Large intestine (tissue), 3 donors: ENCODE measurements around the gene IPO5. TPM values are rescaled to one million over a fixed set of nuclear protein-coding genes. Genes with fewer than 3 reads are reported as not detected.
"Not testable (repeated sequence)": the region's sequence is repeated elsewhere in the genome, so short reads cannot be mapped to it uniquely, and the experiment has no call there.

Experiments
- DNase-seq, 2 donors: peaks; one replicate each; pipeline versions ENCODE4 v3.0.0 to v3.0.0-alpha.2; 2013
- H3K27ac ChIP-seq: one replicate; pipeline ENCODE4 v1.5.1; 2013; ENCODE audit warnings: low read length
- H3K27me3 ChIP-seq: 2 replicates; pipeline ENCODE4 v1.6.1; 2013; ENCODE audit warnings: low read length; ENCODE audit not compliant: control insufficient read depth, insufficient read depth
- H3K36me3 ChIP-seq: 2 replicates; pipeline ENCODE4 v1.6.1; 2013; ENCODE audit warnings: low read length; ENCODE audit not compliant: control insufficient read depth, insufficient read depth
- H3K4me1 ChIP-seq: one replicate; pipeline ENCODE4 v1.6.1; 2013; ENCODE audit warnings: low read length; ENCODE audit not compliant: control insufficient read depth, insufficient read depth
- H3K4me3 ChIP-seq: one replicate; pipeline ENCODE4 v1.5.1; 2013; ENCODE audit warnings: low read length
- H3K9me3 ChIP-seq: one replicate; pipeline ENCODE4 v1.6.1; 2013; ENCODE audit warnings: mild to moderate bottlenecking, low read depth, low read length, moderate library complexity; ENCODE audit not compliant: control insufficient read depth
- WGBS: methylation state at CpG from one replicate; pipeline ENCODE4 v1.1.5; 2013; ENCODE audit warnings: low lambda C conversion rate; ENCODE audit not compliant: insufficient coverage; 5-methylcytosine and 5-hydroxymethylcytosine counted together
- polyA plus RNA-seq: library from polyadenylated mRNA; unstranded; fragments of 120-200 nt; gene quantifications from one replicate; pipeline ENCODE4 v1.2.1, GENCODE V29; 2013

Gene IPO5
- polyA plus RNA-seq, 1 donor: 108 TPM

DNA sequence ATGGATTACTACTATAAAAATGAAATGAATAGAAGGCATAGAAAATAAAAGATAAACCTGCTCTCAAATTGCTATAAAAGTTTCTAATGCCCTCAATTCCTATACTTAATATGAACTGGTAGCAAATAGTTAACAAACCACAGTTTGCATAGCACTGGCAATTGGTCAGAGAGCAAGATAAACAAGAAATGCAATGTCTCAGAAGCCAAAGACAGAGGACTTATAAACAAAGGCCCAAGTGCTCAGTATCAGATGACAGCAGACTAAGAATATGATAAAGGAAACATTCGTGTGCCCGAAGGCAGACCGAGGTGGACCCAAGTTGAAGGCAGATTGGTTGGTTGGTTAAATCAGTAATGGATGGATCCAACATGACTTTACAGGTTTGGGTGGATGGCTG is 50.6 kb downstream of the IPO5 start:
- H3K36me3 ChIP-seq: peaks cover 68% of the 10 kb centered on the region
- no peaks in the 10 kb centered on the region for H3K9me3 ChIP-seq
- WGBS: no CpG with 5 or more reads among the region's 3 CpGs
- DNase-seq: no peak
- no peaks in the 10 kb centered on the region for H3K27me3 ChIP-seq
- no peaks in the 10 kb centered on the region for H3K4me1 ChIP-seq
- H3K4me3 ChIP-seq: no peak overlapping the region
- H3K27ac ChIP-seq: no peak overlapping the region

DNA sequence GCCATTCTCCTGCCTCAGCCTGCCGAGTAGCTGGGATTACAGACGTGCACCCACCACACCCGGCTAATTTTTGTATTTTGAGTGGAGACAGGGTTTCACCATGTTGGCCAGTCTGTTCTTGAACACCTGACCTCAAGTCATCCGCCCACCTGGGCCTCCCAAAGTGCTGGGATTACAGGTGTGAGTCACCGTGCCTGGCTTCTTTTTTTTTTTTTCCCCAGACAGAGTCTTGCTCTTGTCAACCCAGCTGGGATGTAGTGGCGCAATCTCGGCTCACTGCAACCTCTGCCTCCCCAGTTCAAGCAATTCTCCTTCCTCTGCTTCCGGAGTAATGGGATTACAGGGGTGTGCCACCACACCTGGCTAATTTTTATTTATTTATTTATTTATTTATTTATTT is 51.5 kb downstream of the IPO5 start:
- H3K9me3 ChIP-seq, H3K27me3 ChIP-seq, DNase-seq, H3K4me1 ChIP-seq, H3K4me3 ChIP-seq, H3K27ac ChIP-seq: not testable (repeated sequence)
- peaks cover 71% of the 10 kb centered on the region for H3K36me3 ChIP-seq
- WGBS: no CpG with 5 or more reads among the region's 8 CpGs

DNA sequence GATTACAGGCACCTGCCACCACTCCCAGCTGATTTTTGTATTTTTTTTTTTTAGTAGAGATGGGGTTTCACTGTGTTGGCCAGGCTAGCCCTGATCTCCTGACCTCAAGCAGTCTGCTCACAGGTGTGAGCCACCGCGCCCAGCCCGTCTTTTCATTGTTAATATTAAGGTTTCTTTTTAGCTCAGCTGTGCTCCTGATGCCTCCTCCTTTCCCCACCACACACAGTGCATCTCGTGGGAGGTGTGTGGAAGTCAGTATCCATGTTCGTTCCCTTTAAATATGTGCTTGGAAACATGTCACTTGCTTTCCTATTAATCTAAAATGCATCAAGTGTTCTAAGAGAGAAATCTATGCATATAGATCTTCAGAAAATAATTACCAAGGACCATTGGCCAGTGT is 53.5 kb downstream of the IPO5 start:
- H3K27ac ChIP-seq: no peak overlapping the region
- peaks cover 61% of the 10 kb centered on the region for H3K36me3 ChIP-seq
- no peaks in the 10 kb centered on the region for H3K9me3 ChIP-seq
- no peak for DNase-seq
- no peaks in the 10 kb centered on the region for H3K4me1 ChIP-seq
- H3K4me3 ChIP-seq: no peak overlapping the region
- WGBS: no CpG with 5 or more reads among the region's 5 CpGs
- no peaks in the 10 kb centered on the region for H3K27me3 ChIP-seq

- 100% methylated on average over 4 of the region's 9 CpGs for WGBS
- no peaks in the 10 kb centered on the region for H3K9me3 ChIP-seq
- H3K27me3 ChIP-seq: no peaks in the 10 kb centered on the region
- no peaks in the 10 kb centered on the region for H3K4me1 ChIP-seq
- no peak for DNase-seq
- no peak overlapping the region for H3K27ac ChIP-seq
- no peak overlapping the region for H3K4me3 ChIP-seq
- H3K36me3 ChIP-seq: peaks cover 69% of the 10 kb centered on the region
Observed at GRCh38 chr13:98013241-98013640, 59.8 kb downstream of the IPO5 start.

GRCh38 chr13:98014766-98015165 is 61.3 kb downstream of the IPO5 start:
- no peaks in the 10 kb centered on the region for H3K9me3 ChIP-seq
- no peak overlapping the region for H3K4me3 ChIP-seq
- H3K36me3 ChIP-seq: peaks cover 71% of the 10 kb centered on the region
- no peak overlapping the region for H3K27ac ChIP-seq
- no peak for DNase-seq
- H3K4me1 ChIP-seq: no peaks in the 10 kb centered on the region
- H3K27me3 ChIP-seq: no peaks in the 10 kb centered on the region

GRCh38 chr13:98018293-98018692 is 64.8 kb downstream of the IPO5 start:
- H3K27me3 ChIP-seq: no peaks in the 10 kb centered on the region
- WGBS: 100% methylated on average over 1 of the region's 4 CpGs
- DNase-seq: no peak
- H3K9me3 ChIP-seq: no peaks in the 10 kb centered on the region
- H3K27ac ChIP-seq: no peak overlapping the region
- no peaks in the 10 kb centered on the region for H3K4me1 ChIP-seq
- H3K4me3 ChIP-seq: no peak overlapping the region
- peaks cover 78% of the 10 kb centered on the region for H3K36me3 ChIP-seq

DNA sequence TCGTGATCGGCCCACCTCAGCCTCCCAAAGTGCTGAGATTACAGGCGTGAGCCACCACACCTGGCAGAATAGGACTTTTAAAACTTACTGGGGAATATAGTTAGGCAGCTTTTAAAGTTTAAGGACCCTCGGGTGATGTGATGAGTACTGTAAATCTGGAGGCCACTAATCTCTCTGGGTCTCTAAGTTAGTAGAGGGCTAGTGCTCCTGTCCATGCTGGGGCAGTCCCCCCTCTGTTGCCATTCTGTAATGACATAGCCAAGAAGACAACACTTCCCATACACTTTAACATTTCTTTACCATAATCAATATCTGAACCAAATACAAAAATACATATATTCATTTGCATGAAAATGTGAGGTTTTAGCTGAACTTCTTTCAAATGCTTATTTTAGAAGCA is 65.7 kb downstream of the IPO5 start:
- WGBS: no CpG with 5 or more reads among the region's 4 CpGs

GRCh38 chr13:98020271-98020670 is 66.8 kb downstream of the IPO5 start:
- Histone ChIP-seq H3K9me3 (no peaks in the 10 kb centered on the region), H3K27me3 (no peaks in the 10 kb centered on the region), H3K4me3 (no peak overlapping the region), H3K4me1 (no peaks in the 10 kb centered on the region), H3K27ac (no peak overlapping the region), H3K36me3 (peaks cover 61% of the 10 kb centered on the region)
- no peak for DNase-seq
- WGBS: 95% methylated on average over 3 of the region's 3 CpGs

More for the DNA sequence above, 65.7 kb downstream of the IPO5 start:
- H3K4me3 ChIP-seq: no peak overlapping the region
- no peaks in the 10 kb centered on the region for H3K4me1 ChIP-seq
- no peak for DNase-seq
- H3K27ac ChIP-seq: no peak overlapping the region
- H3K36me3 ChIP-seq: peaks cover 72% of the 10 kb centered on the region
- H3K9me3 ChIP-seq: no peaks in the 10 kb centered on the region
- H3K27me3 ChIP-seq: no peaks in the 10 kb centered on the region

DNA sequence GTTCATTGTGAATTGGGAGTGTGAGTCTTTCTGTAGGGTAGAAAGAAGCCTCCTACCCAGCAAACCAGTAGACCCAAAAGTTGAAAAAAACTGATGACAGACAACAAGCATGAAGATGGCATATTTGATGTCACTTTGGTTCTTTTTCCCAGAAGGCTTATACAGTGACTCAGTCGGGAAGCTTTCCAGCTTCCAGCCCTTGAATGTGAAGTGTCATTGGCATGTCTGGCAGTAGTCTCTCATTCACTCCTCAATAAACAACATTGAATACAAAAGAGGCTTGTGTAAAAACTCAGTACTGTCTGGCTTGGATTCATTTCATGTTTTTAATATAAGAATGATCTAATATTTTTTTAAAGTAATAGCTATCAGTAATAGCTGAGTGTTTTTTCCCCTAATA is 68.7 kb downstream of the IPO5 start:
- Histone ChIP-seq H3K4me3 (no peak overlapping the region), H3K9me3 (no peaks in the 10 kb centered on the region), H3K4me1 (no peaks in the 10 kb centered on the region), H3K27me3 (no peaks in the 10 kb centered on the region), H3K27ac (no peak overlapping the region), H3K36me3 (peaks cover 44% of the 10 kb centered on the region)
- no CpG with 5 or more reads among the region's 1 CpG for WGBS
- no peak for DNase-seq

- Histone ChIP-seq H3K27me3 (no peaks in the 10 kb centered on the region), H3K4me1 (no peaks in the 10 kb centered on the region), H3K4me3 (no peak overlapping the region), H3K27ac (no peak overlapping the region), H3K36me3 (peaks cover 18% of the 10 kb centered on the region), H3K9me3 (no peaks in the 10 kb centered on the region)
- no CpG with 5 or more reads among the region's 7 CpGs for WGBS
- no peak for DNase-seq
Observed at GRCh38 chr13:98025480-98026025, 72.1 kb downstream of the IPO5 start.

GRCh38 chr13:98026457-98026857 is 73.0 kb downstream of the IPO5 start:
- DNase-seq: peak; percentile 42 to 66
- H3K27ac ChIP-seq: no peak overlapping the region
- H3K4me1 ChIP-seq: no peaks in the 10 kb centered on the region
- no CpG with 5 or more reads among the region's 3 CpGs for WGBS
- no peak overlapping the region for H3K4me3 ChIP-seq
- no peaks in the 10 kb centered on the region for H3K9me3 ChIP-seq
- no peaks in the 10 kb centered on the region for H3K27me3 ChIP-seq
- peaks cover 14% of the 10 kb centered on the region for H3K36me3 ChIP-seq
